ENCODE results near the gene MEGF6. TPM values are rescaled to one million over a fixed set of nuclear protein-coding genes. Genes with fewer than 3 reads are reported as not detected.

The MEGF6 gene
- total and polyA plus RNA-seq, 2 of the 8 experiments (the other 6 are each of a cell fraction or from before 2014, with no cell fraction given) = 4.1 to 14.8 TPM

- TF ChIP-seq CHD7 (IDR thresholded peaks at IDR 0.05; ENCODE audit: insufficient replicate concordance, low read length) (no peak), YY1 (IDR thresholded peaks at IDR 0.05; ENCODE audit: low read depth, low read length) (no peak)
Measured at GRCh38 chr1:3504151-3504821, 107.0 kb downstream of the MEGF6 start (continued).

All from H1 (cell line).